Measurements from ENCODE around the gene GRB10.

DNA sequence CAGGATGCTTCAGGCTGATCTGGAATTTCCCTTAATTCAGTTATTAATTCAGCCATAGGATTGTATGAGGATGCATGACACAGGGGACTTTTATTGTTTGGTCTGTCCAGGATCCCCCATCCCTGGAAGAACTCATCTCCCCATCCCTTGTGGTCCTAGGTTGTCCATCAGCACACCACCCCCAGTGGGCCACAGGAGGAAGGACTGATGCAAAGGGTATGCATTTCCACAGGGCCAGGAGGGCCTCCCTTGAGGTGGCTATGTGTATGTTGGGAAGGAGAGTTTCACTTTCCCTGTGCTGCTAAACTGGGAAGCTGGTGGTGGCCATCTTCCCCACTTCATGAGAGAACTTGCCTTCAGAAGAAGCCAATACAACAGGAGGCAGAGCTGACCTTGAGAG is 44.6 kb upstream of the GRB10 start:
- no peak for TF ChIP-seq CTCF (IDR thresholded peaks at IDR 0.05; ENCODE audit: low read depth, low read length)
- TF ChIP-seq EZH2phosphoT487 (IDR thresholded peaks at IDR 0.05; ENCODE audit: low read depth), result no peak
